ENCODE results near the gene CRYBB3.
"Not testable (repeated sequence)": the region's sequence is repeated elsewhere in the genome, so short reads cannot be mapped to it uniquely, and the experiment has no call there.

CRYBB3 gene

GRCh38 chr22:25216230-25216629 is 16.6 kb downstream of the CRYBB3 start:
- TF ChIP-seq CTCF (IDR thresholded peaks at IDR 0.05; ENCODE audit: insufficient read depth, missing control alignments) = no peak
- DNase-seq (ENCODE audit: insufficient read length, low spot score) = no peak
- FAIRE-seq = no peak

- no peak for DNase-seq (ENCODE audit: insufficient read length, low spot score)
- no peak for FAIRE-seq
- TF ChIP-seq CTCF (IDR thresholded peaks at IDR 0.05; ENCODE audit: insufficient read depth, missing control alignments) = no peak
These were observed 19.6 kb downstream of the CRYBB3 start, which contains the start of gene CRYBB2 for GRCh38 chr22:25219211-25219689. Gene CRYBB2 (plus strand): TSS chr22:25219639. CDS start chr22:25221430, 1,791 bp downstream.

- FAIRE-seq = no peak
- no peak for DNase-seq (ENCODE audit: insufficient read length, low spot score)
- no peak for TF ChIP-seq CTCF (IDR thresholded peaks at IDR 0.05; ENCODE audit: insufficient read depth, missing control alignments)
These were observed 20.3 kb downstream of the CRYBB3 start for GRCh38 chr22:25219948-25220442.

GRCh38 chr22:25221790-25222189 is 22.1 kb downstream of the CRYBB3 start:
- FAIRE-seq (no peak), DNase-seq (ENCODE audit: insufficient read length, low spot score) (no peak)
- TF ChIP-seq CTCF (IDR thresholded peaks at IDR 0.05; ENCODE audit: insufficient read depth, missing control alignments) = no peak

- FAIRE-seq = no peak
- no peak for DNase-seq (ENCODE audit: insufficient read length, low spot score)
- no peak for TF ChIP-seq CTCF (IDR thresholded peaks at IDR 0.05; ENCODE audit: insufficient read depth, missing control alignments)
These were observed 23.7 kb downstream of the CRYBB3 start for GRCh38 chr22:25223269-25223850.

GRCh38 chr22:25228822-25229221 is 29.2 kb downstream of the CRYBB3 start:
- TF ChIP-seq CTCF (IDR thresholded peaks at IDR 0.05; ENCODE audit: insufficient read depth, missing control alignments) = no peak
- DNase-seq (ENCODE audit: insufficient read length, low spot score) (no peak), FAIRE-seq (no peak)

GRCh38 chr22:25230760-25231159 is 31.1 kb downstream of the CRYBB3 start:
- not testable (repeated sequence) for DNase-seq (ENCODE audit: insufficient read length, low spot score); FAIRE-seq

Measured in D721Med (cell line).